Esophagus mucosa (tissue), 1 donor: ENCODE results near the gene PPIL1. TPM values are rescaled to one million over a fixed set of nuclear protein-coding genes. Genes with fewer than 3 reads are reported as not detected.
"Not testable (repeated sequence)": the region's sequence is repeated elsewhere in the genome, so short reads cannot be mapped to it uniquely, and the experiment has no call there.

Experiments
- ATAC-seq: fragments of 200-7000 bp; cut with Tn5 transposase; one replicate; pipeline ENCODE4 v1.9.1; 2020
- total RNA-seq: library from RNA; stranded (reverse); gene quantifications from one replicate; pipeline ENCODE4 v1.2.4, GENCODE V29; 2023
- donor health status: DM: yes; HTN: yes; CAD: no.

Gene PPIL1
- total RNA-seq, result 25.5 TPM

- peak; percentile 74 for ATAC-seq
These were observed at the start of gene PPIL1 for GRCh38 chr6:36874443-36875249. PPIL1 (minus strand) TSS chr6:36874803; CDS start chr6:36874772, 31 bp downstream.

DNA sequence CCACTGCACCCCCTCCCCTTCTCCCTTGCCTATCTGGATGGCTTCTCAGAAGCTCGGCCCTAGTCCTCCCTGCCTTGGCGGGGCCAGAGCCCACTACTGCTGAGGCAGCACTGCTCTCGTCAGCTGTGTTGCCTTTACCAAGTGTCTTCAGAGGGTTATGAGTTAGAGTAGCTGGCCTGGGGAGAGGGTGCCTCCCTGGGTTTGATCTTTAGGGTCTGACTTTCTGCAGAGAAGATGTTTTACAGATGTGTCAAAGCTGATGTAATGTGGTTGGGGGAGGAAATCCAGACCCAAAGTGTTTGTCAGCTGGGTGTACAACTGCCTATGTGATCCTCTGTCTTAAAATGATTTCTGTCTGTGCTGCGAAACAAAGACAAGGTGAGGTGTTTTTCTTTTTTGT, 49.5 kb upstream of the PPIL1 start:
- ATAC-seq, result no peak

DNA sequence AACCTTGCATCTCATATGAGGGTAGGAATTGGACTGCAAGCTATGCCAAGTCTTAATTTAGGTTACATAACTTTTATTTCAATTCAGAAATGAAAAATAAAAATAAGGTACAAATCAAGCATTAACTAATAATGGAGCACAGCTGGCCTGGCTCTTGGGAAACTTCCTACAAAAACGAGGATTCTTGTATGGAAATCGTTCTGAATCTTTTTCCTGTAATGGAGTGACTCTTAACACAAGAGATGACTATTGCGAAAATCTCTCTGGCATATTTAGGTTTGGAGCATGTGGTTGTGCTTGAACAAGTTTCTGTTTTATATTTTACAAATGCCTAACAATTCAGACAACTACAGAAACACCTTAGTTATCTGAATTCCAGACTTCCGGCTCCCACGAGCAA, 45.9 kb upstream of the PPIL1 start:
- no peak for ATAC-seq

DNA sequence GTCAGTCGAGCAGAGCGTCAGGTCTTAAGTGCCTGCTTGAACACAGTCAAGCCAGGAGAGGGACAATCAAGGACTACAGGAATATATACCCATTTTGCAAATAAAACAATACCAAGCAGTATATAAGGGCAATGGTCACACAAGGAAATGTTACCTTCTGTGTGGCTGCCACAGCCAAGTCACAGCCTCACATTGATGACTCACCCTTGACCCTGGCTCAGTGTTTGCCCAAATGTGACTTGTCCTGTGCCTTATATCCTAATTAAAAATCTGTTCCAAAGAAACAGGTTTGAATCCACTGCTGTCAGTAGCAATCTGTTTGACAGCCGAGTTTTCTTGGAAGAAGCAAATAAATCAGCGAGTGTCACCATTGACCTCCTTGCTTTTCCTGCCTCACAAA, 45.4 kb upstream of the PPIL1 start:
- ATAC-seq, result peak; percentile 62

- ATAC-seq, result no peak
These were observed 43.1 kb upstream of the PPIL1 start for GRCh38 chr6:36917541-36918193.

DNA sequence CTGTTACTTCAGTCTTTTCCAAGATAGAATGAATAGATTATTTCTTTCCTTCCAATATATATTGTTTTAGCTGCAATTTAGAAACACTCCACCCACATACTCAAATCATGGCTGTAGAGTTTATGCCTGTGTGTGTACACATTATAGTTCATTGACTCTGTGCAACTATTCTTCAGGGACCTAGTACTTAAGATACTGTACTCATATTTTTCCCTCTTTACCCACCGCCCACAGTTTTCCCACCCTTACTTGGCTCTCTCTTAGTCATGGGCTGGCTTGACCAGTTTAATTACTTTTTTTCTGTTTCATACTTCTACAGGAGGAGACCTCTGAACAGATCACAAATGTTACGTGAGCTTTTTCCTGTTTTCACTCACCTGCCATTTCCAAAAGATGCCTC, 41.5 kb upstream of the PPIL1 start:
- no peak for ATAC-seq

DNA sequence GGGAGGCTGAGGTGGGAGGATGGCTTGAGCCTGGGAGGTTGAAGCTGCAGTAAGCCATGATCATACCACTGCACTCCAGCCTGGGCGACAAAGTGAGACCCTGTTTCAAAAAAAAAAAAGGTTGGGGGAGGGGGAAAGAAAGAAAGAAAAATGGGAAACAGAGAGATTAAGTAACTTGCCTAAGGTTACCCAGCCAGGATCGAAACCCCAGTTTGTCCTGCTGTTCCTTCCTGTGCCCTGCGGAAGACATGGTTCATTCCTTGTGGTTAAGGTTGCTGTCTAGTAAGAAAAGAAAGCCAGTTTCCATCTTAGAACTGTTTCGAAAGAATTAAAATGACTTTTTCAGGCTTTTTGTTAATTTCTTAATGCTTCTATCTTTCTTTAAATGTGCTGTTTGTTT, 41.0 kb upstream of the PPIL1 start:
- ATAC-seq, result no peak

DNA sequence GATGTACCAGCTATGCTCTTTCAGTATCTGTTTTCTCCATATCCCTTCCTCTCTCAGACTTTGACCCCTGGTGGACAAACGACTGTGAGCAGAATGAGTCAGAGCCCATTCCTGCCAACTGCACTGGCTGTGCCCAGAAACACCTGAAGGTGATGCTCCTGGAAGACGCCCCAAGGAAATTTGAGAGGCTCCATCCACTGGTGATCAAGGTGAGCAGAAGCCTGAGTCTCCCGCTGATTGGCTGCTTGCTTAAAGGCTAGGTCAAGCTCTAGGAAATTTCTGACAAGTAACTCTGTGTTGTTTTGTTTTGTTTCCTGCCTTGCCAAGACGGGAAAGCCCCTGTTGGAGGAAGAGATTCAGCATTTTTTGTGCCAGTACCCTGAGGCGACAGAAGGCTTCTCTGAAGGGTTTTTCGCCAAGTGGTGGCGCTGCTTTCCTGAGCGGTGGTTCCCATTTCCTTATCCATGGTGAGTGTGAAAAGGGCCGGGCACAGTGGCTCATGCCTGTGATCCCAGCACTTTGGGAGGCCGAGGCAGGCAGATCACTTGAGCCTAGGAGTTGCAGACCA, 39.7 kb upstream of the PPIL1 start:
- peak; percentile 93 for ATAC-seq

GRCh38 chr6:36913082-36913481, 38.5 kb upstream of the PPIL1 start:
- ATAC-seq, result no peak

DNA sequence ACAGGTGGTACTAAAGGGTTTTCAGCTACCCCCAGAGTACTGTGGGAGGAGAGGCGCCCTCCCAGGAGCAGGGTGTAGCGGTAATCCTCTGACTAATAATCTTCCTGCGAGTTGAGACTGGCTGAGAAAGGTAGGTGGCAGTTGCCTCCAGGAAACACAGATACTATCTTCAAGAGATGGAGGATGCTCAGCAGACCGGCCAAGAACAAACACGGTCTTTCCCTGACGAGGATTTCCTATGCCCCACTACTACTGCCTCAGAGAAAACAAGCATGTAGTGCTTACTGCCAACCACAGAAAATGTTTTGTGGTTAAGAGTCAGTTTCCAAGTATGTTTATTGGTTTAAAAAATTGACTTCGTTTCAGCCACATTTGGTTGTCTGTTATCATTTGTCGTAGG, 38.0 kb upstream of the PPIL1 start:
- peak; percentile 53 for ATAC-seq

- ATAC-seq, result no peak
These were observed 37.4 kb upstream of the PPIL1 start for GRCh38 chr6:36912030-36912454.

DNA sequence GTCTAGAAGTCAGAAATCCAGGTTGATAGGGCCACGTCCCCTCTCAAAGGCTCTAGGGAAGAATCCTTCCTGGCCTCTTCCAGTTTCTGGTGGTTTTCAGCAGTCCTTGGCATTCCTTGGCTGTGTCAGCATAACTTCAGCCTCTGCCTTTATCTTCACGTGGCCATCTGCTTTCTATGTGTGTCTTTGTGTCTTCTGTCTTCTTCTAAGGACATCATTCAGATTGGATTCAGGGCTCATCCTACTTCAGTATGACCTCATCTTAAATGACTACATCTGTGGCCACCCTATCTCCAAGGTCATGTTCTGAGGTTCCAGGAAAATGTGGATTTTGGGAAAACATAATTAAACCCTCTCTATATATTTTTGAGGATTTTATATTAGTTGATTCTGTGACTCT, 34.1 kb upstream of the PPIL1 start:
- no peak for ATAC-seq

DNA sequence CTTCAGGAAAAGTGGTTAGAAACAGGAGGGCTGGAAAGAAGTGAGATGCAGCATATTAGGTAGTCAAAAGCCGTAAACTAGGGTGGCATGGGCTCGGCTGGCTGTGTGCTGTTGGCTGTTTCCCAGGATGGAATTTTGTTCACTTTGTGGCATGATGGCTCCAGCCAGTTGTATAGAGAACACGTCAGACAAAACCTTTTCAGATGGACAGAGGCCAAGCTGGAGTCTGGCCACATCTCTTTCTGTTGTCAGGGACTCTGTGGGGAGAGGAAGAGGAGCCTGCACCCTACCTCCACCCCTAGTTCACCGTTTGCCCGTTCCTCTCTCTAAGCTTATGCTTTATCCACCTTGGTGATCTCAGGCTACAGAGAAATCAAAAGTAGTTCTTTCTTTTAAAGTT, 33.2 kb upstream of the PPIL1 start:
- peak; percentile 53 for ATAC-seq

DNA sequence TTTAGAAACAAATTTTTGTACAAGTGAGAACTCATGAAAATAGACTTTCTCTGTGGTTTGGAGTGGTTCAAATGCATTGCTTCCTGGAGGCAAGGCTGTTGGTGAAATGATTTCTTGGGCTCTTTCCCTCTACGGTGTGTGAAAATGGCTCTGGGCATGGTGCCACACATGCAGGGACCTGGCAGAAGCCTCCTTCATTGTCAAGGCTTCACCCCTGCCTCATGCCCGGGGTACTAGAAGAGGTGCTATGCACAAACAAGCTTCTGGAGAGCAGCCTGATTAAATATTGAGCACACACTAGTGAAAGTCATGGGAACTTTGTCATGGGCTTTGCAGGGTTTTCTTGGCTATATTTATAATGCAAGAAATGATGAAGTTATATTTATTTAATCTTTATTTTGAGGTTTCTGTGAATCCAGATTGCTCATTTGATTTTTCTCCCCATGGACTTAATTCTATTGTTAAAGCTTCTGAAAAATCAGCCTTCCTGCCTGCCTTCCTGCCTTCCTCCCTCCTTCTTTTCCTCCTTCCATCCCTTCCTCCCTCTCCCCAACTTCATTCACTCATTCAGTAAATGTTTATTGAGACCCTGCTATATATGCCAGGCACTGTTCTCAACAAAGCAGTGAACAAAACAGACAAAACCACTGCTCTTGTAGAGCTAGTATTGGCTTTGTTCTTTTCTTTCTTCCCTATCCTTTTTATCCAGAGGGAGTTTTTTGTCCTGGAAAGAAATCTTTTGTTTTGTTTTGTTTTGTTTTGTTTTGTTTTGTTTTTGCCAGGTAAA, 32.1 kb upstream of the PPIL1 start:
- ATAC-seq, result peak; percentile 62

- ATAC-seq, result no peak
These were observed 30.3 kb upstream of the PPIL1 start for GRCh38 chr6:36904851-36905393.

DNA sequence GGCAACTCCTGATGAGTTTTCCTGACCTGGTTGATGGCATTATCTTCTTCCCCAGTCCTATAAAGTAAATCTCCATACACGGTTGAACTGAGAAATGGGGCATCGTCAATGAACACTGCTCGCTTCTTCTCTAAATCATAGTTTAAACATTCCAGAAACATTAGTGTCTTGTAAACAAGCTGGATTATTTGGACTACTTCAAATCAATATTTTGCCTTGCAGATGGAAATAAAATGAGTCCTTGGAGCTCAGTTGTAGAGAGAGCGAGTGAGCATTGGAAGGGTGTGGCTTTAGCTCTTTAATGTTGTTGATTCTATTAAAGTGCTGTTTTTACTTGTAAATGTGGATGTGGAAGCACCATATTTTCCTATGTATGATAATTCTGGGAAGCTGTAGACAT, 29.5 kb upstream of the PPIL1 start:
- no peak for ATAC-seq

DNA sequence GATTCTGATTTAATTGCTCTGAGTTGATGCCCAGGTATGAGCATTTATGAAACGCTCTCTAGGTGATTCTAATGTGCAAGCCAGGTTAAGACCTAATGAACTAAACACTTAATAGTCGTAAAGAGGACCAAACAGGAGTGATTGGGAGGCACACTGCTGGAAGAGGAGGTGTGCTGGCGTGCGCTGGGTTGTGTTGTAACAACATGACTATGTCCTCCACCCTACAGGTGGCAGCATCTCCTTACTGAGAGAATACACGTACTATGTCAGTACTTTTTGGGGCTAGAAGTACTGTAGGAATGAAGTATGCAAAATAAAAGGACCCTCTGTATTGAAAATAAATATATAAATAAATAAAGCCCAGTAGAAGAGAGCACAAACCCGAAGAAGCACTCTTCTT, 23.0 kb upstream of the PPIL1 start:
- ATAC-seq, result peak; percentile 43

- ATAC-seq, result no peak
These were observed 19.7 kb upstream of the PPIL1 start for GRCh38 chr6:36893976-36894932.

- not testable (repeated sequence) for ATAC-seq
These were observed 16.6 kb upstream of the PPIL1 start for GRCh38 chr6:36891153-36891552.

GRCh38 chr6:36890112-36890663, 15.6 kb upstream of the PPIL1 start:
- ATAC-seq, result no peak
